ENCODE measurements around the gene ALKBH7. TPM values are rescaled to one million over a fixed set of nuclear protein-coding genes. Genes with fewer than 3 reads are reported as not detected.

ALKBH7 gene
- total RNA-seq, 8 experiments from 2014 or later = 39.2 to 136 (median 77.5) TPM

DNA sequence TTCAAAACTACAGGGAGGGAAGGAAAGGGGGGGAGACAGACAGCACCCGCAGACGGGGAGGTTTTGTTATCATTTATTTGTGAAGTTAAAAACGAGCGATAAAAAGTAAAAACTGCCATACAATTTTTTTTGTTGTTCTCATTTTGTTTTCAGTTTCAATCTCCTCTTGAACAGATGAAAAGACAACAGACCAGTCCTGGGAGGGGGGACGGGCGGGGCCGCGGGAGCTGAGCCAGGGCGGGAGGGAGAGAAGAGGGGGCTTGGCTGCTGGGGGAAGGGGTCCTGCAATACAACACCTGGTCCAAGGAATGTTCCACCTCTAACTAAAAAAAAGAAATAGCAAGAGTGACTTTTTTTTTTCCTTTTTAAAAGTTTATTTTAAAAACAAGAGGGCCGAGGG lies 40.7 kb downstream of the ALKBH7 start:
- 63 to 100% (median 88%) methylated on average over 1 to 8 of the region's 10 CpGs for WGBS, 10 experiments
- no peak for ATAC-seq (replicated peaks in 6 of 8)
- in situ Hi-C loops (cut with MboI; ENCODE audit: low pct_unique_long_range_greater_than_20kb in 2 of 9, low sequenced_read_pairs in 9 of 9, unreplicated experiment in 9 of 9) = no loop called here
- Histone ChIP-seq H3K4me1 (replicated peaks in 1 of 2) (no peaks in the 10 kb centered on the region), H3K4me3 (no peak overlapping the region), H3K27ac (no peak overlapping the region)

GRCh38 chr19:6413721-6414643 lies 41.4 kb downstream of the ALKBH7 start:
- no peak overlapping the region for H3K27ac ChIP-seq
- H3K4me1 ChIP-seq (replicated peaks in 1 of 2) = no peaks in the 10 kb centered on the region
- H3K4me3 ChIP-seq = no peak overlapping the region
- ATAC-seq (replicated peaks in 6 of 8) = no peak
- in situ Hi-C loops (cut with MboI; ENCODE audit: low pct_unique_long_range_greater_than_20kb in 2 of 9, low sequenced_read_pairs in 9 of 9, unreplicated experiment in 9 of 9) = no loop called here
- WGBS, 10 experiments = 75 to 100% (median 83%) methylated on average over 1 to 16 of the region's 42 CpGs; no CpG with 5 or more reads in 3 of the 10 experiments

GRCh38 chr19:6414793-6415590 lies 42.4 kb downstream of the ALKBH7 start:
- Histone ChIP-seq H3K27ac (no peak overlapping the region), H3K4me3 (no peak overlapping the region), H3K4me1 (replicated peaks in 1 of 2) (no peaks in the 10 kb centered on the region)
- WGBS, 10 experiments = 88 to 100% (median 95%) methylated on average over 3 to 12 of the region's 47 CpGs; no CpG with 5 or more reads in 5 of the 10 experiments
- in situ Hi-C loops (cut with MboI; ENCODE audit: low pct_unique_long_range_greater_than_20kb in 2 of 9, low sequenced_read_pairs in 9 of 9, unreplicated experiment in 9 of 9) = no loop called here
- ATAC-seq (replicated peaks in 6 of 8) = peak in 3 of 8 experiments; percentile 9 to 15 (median 11)

- Histone ChIP-seq H3K4me3 (no peak overlapping the region), H3K27ac (no peak overlapping the region), H3K4me1 (replicated peaks in 1 of 2) (no peaks in the 10 kb centered on the region)
- in situ Hi-C loops (cut with MboI; ENCODE audit: low pct_unique_long_range_greater_than_20kb in 2 of 9, low sequenced_read_pairs in 9 of 9, unreplicated experiment in 9 of 9) = no loop called here
- ATAC-seq (replicated peaks in 6 of 8) = peak in 3 of 8 experiments; percentile 1 to 5 (median 4)
- WGBS, 10 experiments = 100% methylated on average over 1 to 3 of the region's 32 CpGs; no CpG with 5 or more reads in 8 of the 10 experiments
Measured at GRCh38 chr19:6415591-6416190, 43.1 kb downstream of the ALKBH7 start.

DNA sequence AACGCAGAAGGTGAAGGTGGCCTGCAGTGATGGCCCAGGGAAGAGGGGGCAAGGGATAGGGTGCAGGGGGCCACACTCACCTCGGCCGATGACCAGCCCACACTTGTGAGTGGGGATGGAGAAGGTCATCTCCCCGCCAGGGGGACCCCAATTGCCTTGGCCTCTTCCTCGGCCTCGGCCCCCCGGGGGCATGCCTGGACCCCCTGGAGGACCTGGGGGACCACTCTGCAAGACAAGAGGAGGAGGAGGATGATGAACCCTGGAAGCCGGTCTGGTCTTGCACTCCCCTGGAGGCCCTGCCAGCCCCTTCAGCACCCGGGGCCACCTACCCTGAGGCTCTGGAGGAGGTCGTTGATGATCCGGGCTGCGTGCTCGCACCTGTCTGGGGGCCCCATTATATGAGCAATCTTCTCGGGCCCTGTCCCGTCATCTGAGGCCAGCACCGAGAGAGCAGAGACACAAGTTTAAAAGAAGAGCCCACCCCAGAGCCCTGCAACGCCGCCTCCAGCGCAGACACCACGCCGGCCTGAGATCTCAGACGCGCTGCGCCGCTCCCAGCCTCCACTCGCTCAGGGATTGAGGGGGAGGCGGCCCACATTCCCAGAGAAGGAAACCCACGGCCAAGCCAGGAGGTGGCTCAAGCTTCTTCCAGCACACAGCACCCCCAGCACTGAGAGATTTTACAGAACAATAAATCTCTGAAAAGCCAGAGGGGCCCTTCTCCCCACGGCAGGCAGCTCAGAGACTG lies 44.2 kb downstream of the ALKBH7 start:
- ATAC-seq (replicated peaks in 6 of 8) = no peak
- no peak overlapping the region for H3K27ac ChIP-seq
- H3K4me1 ChIP-seq (replicated peaks in 1 of 2) = no peaks in the 10 kb centered on the region
- H3K4me3 ChIP-seq = no peak overlapping the region
- in situ Hi-C loops (cut with MboI; ENCODE audit: low pct_unique_long_range_greater_than_20kb in 2 of 9, low sequenced_read_pairs in 9 of 9, unreplicated experiment in 9 of 9) = no loop called here
- WGBS, 10 experiments = 87 to 100% (median 100%) methylated on average over 2 to 9 of the region's 29 CpGs; no CpG with 5 or more reads in 5 of the 10 experiments

DNA sequence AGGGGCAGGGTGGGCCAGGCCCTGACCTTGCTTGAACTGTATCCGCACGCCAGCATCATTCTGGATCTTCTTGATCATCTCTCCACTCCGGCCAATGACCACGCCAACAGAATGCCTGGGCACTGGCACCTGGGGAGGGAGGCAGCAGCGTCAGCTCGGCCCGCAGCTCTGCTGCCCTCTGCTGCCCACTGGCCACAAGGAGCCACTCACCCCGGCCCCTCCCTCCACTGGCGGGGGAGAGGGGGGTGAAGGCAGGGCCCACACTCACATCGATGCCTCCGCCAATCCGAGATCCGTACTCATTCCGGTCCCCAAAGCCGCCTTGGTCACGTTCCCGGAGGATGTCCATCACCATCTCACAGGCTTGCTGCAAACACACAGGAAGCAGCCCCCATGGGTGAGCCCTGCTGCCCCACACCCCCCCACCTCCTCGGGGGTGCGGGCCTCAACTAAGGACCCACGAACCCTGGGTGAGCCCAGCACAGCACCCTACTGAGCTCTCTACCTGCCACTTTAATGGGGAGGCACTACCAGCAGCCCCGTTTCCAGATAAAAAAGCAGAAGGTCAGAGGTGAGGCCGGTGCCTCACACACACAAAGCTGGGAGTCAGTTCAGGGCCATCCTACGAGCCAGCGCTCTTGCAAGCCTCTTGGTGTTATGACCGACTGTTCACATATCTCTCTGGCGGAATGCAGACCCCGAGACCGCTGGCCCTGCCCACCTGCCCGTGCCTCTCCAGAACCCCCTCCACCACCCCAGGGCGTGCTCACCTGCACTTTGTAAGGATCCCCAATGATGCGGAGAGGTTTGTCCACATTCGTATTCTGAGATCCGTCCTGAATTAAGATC lies 45.3 kb downstream of the ALKBH7 start:
- Histone ChIP-seq H3K27ac (no peak overlapping the region), H3K4me3 (no peak overlapping the region), H3K4me1 (replicated peaks in 1 of 2) (peaks cover 2 to 5% of the 10 kb centered on the region in 2 donors)
- in situ Hi-C loops (cut with MboI; ENCODE audit: low pct_unique_long_range_greater_than_20kb in 2 of 9, low sequenced_read_pairs in 9 of 9, unreplicated experiment in 9 of 9) = no loop called here
- WGBS, 10 experiments = 40 to 95% (median 84%) methylated on average over 1 to 5 of the region's 33 CpGs; no CpG with 5 or more reads in 7 of the 10 experiments
- peak in 7 of 8 experiments; percentile 25 to 62 (median 39) for ATAC-seq (replicated peaks in 6 of 8)

- WGBS, 10 experiments = 78 to 100% (median 100%) methylated on average over 1 to 8 of the region's 19 CpGs; no CpG with 5 or more reads in 5 of the 10 experiments
- Histone ChIP-seq H3K27ac (no peak overlapping the region), H3K4me1 (replicated peaks in 1 of 2) (peaks cover 6 to 10% of the 10 kb centered on the region in 2 donors), H3K4me3 (no peak overlapping the region)
- no peak for ATAC-seq (replicated peaks in 6 of 8)
- in situ Hi-C loops (cut with MboI; ENCODE audit: low pct_unique_long_range_greater_than_20kb in 2 of 9, low sequenced_read_pairs in 9 of 9, unreplicated experiment in 9 of 9) = no loop called here
Measured at GRCh38 chr19:6418562-6418932, 46.0 kb downstream of the ALKBH7 start.

GRCh38 chr19:6421075-6422014 lies 48.8 kb downstream of the ALKBH7 start:
- no peak overlapping the region for H3K27ac ChIP-seq
- 40 to 100% (median 95%) methylated on average over 1 to 9 of the region's 20 CpGs; no CpG with 5 or more reads in 2 of the 10 experiments for WGBS, 10 experiments

DNA sequence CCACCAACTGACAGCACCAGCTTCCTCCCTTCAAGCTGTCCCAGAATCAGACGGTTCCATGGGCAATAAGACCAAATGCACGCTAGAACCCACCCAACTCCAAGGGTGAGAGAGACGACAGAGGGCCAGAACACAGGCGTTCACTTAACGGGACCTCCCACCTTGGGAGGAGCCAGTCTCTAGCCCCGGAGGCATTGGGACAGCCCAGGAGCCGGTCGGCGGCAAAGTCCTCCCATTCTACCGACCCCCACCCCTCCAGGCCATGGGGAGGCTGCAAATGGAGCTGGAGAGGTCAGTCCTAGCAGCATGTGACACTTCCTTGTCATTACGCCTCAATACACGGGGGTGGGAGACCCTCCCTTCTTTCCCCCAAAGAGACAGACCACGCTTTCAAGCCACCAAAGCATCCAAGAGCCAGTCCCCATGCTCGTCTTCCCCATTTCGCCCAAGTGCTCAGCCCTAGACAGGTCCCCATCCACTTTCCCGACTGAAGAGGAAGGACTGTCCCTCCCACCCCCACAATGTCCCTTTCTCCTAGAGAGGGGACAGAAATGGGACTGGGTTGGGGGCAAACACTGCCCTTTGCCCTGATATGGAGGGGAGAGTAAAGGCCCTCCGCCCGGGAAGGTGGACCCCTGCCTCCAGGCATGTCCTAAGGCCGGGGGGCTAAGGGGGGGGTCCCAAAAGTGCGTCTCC lies 51.1 kb downstream of the ALKBH7 start:
- peak overlapping the region; percentile 91 to 98 for H3K27ac ChIP-seq
- ATAC-seq (replicated peaks in 6 of 8) = peak in 3 of 8 experiments; percentile 1 to 7 (median 6)
- WGBS, 10 experiments = 0 to 1% (median 0%) methylated on average over 2 to 9 of the region's 20 CpGs; no CpG with 5 or more reads in 6 of the 10 experiments
- H3K4me3 ChIP-seq = peak overlapping the region; percentile 46 to 70 (median 53)
- in situ Hi-C loops (cut with MboI; ENCODE audit: low pct_unique_long_range_greater_than_20kb in 2 of 9, low sequenced_read_pairs in 9 of 9, unreplicated experiment in 9 of 9) = no loop called here
- H3K4me1 ChIP-seq (replicated peaks in 1 of 2) = peaks cover 11 to 16% of the 10 kb centered on the region in 2 donors

More at GRCh38 chr19:6421075-6422014, 48.8 kb downstream of the ALKBH7 start:
- Histone ChIP-seq H3K4me3 (no peak overlapping the region), H3K4me1 (replicated peaks in 1 of 2) (peaks cover 11 to 16% of the 10 kb centered on the region in 2 donors)
- ATAC-seq (replicated peaks in 6 of 8) = no peak
- in situ Hi-C loops (cut with MboI; ENCODE audit: low pct_unique_long_range_greater_than_20kb in 2 of 9, low sequenced_read_pairs in 9 of 9, unreplicated experiment in 9 of 9) = no loop called here

GRCh38 chr19:6424195-6424938 lies 51.8 kb downstream of the ALKBH7 start, which contains the start of gene KHSRP:
KHSRP (minus strand) TSS chr19:6424811; CDS start chr19:6424701, 110 bp downstream.
- WGBS, 10 experiments = 0 to 1% methylated on average over 2 to 11 of the region's 114 CpGs; no CpG with 5 or more reads in 8 of the 10 experiments
- ATAC-seq (replicated peaks in 6 of 8) = no peak
- Histone ChIP-seq H3K4me1 (replicated peaks in 1 of 2) (peaks cover 11 to 16% of the 10 kb centered on the region in 2 donors), H3K4me3 (peak within 1 kb of the TSS; percentile 46 to 70 (median 53)), H3K27ac (peak within 1 kb of the TSS; percentile 91 to 98)
- in situ Hi-C loops (cut with MboI; ENCODE audit: low pct_unique_long_range_greater_than_20kb in 2 of 9, low sequenced_read_pairs in 9 of 9, unreplicated experiment in 9 of 9) = no loop called here

Measured in motor neuron (in vitro differentiated cells).